ENCODE measurements around the gene IL13RA1.

DNA sequence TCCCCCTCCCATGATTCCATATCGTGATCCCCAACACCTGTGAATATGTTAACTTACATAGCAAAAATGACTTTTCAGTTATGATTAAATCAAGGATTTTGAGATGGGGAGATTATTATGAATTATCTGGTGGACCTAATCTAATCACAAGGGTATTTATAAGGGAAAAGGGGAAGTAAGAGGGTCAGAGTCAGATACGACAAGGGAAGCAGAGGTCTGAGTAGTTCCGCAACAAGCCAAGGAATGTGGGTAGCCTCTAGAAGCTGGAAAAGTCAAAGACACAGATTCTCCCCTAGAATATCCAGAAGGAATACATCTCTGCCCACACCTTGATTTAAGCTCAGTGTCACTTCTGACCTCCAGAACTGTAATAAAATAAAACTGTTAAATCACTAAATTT, 1.0 kb upstream of the IL13RA1 start:
- TF ChIP-seq, protein P1, sequence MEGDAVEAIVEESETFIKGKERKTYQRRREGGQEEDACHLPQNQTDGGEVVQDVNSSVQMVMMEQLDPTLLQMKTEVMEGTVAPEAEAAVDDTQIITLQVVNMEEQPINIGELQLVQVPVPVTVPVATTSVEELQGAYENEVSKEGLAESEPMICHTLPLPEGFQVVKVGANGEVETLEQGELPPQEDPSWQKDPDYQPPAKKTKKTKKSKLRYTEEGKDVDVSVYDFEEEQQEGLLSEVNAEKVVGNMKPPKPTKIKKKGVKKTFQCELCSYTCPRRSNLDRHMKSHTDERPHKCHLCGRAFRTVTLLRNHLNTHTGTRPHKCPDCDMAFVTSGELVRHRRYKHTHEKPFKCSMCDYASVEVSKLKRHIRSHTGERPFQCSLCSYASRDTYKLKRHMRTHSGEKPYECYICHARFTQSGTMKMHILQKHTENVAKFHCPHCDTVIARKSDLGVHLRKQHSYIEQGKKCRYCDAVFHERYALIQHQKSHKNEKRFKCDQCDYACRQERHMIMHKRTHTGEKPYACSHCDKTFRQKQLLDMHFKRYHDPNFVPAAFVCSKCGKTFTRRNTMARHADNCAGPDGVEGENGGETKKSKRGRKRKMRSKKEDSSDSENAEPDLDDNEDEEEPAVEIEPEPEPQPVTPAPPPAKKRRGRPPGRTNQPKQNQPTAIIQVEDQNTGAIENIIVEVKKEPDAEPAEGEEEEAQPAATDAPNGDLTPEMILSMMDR (IDR thresholded peaks at IDR 0.05): no peak
- no peak for TF ChIP-seq POLR2A (IDR thresholded peaks at IDR 0.05)
